ENCODE results near the gene ZNF425.

The ZNF425 gene

GRCh38 chr7:149053384-149053783 is 72.7 kb downstream of the ZNF425 start:
- TF ChIP-seq CTCF (conservative IDR thresholded peaks at IDR 0.05) (no peak), ZFX (IDR thresholded peaks at IDR 0.05) (no peak)
- H3K27ac ChIP-seq: no peak overlapping the region
